DND-41 (cell line): ENCODE results near the gene RIC1.

Experiments
- CTCF ChIP-seq: IDR thresholded peaks from 2 replicates; pipeline ENCODE4 v1.5.1; 2012; ENCODE audit warnings: borderline replicate concordance, low read length, moderate library complexity, mild to moderate bottlenecking; ENCODE audit not compliant: poor library complexity, severe bottlenecking; ENCODE audit errors: extremely low read depth
- EZH2 ChIP-seq: IDR thresholded peaks from 3 replicates; pipeline ENCODE4 v1.6.1; 2012; ENCODE audit warnings: borderline replicate concordance, low read depth, mild to moderate bottlenecking, moderate library complexity, low read length, inconsistent platforms; ENCODE audit not compliant: severe bottlenecking

GRCh38 chr9:5715548-5716127 is 86.7 kb downstream of the RIC1 start:
- TF ChIP-seq CTCF (no peak), EZH2 (no peak)
